Measurements from ENCODE around the gene FHL2.
"Not testable (repeated sequence)": the region's sequence is repeated elsewhere in the genome, so short reads cannot be mapped to it uniquely, and the experiment has no call there.

Gene FHL2, protein sequence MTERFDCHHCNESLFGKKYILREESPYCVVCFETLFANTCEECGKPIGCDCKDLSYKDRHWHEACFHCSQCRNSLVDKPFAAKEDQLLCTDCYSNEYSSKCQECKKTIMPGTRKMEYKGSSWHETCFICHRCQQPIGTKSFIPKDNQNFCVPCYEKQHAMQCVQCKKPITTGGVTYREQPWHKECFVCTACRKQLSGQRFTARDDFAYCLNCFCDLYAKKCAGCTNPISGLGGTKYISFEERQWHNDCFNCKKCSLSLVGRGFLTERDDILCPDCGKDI

DNA sequence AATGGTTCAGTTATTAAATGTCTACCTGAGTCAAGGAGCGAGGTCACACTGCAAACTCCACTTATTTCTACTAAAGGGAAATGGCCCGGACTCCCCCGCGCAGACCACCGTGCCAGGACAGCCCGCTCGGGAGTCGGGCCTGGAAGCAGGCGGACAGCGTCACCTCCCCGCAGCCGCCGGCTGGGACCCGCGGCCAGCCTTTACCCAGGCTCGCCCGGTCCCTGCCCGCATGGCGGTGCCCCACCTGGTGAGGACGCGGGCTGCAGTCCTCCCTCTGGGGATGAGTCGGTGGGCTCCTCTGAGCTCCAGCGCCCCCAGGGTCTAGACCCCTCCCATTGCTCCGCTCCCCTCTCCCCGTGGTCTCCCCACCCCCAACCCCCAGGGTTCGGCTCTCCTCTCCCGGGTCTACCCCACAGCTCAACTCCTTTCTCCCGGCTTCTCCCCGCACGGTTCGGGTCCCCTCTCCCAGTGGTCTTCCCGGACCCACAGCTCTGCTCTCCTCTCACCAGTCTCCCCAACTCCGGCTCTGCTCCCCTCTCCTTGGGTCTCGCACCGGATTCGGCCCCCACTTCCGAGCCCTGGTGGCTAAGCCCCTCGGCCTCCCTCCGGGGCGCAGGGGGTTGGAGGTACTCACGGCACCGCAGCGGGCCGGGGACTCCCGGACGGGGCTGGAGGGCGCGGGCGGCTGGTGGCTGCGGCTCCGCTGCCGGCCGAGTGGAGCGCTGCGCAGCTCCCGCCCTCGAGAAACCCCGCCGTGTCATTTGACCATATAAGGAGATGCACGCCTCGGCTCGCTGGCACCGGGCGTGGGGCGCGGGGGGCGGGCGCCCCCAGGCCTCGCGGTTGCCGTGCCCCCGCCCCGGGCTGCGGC lies at the start of gene FHL2:
Gene FHL2, minus strand, starts transcription at position 716 of the 871 bp plus-strand sequence. CDS start 12,535 bp downstream, outside the sequence.
- no peak for DNase-seq

DNA sequence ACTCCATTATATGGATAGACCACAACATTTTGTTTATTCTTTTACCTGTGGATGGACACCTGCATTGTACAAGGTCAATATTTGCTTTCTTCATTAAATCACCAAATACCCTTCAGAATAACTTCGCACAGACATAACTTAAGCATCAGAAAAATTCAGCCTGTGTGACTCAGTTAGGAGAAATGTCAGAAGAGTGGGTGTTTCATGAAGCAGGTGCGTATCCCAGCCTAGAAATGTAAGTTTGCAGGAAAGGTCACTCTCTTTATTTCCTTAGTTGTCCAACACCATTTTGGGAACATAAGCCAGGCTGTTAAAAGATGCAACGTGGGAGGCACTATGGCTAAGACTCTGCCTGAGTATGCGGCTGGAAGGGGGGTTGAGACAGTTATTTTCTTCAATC lies 48.6 kb upstream of the FHL2 start:
- no peak for DNase-seq

DNA sequence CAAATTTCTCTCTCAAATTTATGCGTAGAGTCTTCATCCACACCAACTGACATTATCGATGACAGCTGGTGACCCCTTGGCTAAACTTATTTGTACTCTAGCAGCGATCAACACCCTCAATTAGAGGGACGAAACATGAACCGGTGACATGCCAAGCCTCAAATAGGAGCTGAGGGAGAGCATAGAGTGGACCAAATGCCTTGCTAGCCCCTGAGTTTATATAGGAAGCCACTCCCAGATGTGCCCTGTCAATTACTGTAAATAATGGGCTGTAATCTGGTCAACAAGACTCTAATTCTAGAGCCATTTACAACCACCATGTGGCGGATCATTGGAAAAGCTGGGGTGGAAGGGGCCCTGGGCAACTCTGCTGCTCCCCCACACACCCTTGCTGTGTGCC lies 47.6 kb upstream of the FHL2 start:
- DNase-seq, result no peak

DNA sequence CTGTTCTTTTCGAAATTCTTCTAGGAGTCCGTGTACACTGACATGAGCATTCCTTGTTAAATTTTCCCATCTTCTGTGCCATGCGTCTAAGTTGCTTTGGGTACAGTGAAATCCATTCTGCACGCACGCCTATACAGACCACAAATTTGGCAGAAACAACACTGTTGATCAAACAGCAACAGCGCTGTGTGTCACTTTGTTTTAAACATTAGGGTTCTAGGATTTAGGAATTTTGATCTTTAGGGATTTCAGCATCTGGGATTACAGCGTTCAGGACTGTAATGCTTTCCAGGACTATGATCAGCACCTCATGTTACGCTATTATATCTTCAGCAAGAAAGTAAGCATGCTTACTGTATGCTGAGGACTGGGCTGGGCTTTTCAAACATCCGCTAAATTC lies 47.1 kb upstream of the FHL2 start:
- DNase-seq, result no peak

DNA sequence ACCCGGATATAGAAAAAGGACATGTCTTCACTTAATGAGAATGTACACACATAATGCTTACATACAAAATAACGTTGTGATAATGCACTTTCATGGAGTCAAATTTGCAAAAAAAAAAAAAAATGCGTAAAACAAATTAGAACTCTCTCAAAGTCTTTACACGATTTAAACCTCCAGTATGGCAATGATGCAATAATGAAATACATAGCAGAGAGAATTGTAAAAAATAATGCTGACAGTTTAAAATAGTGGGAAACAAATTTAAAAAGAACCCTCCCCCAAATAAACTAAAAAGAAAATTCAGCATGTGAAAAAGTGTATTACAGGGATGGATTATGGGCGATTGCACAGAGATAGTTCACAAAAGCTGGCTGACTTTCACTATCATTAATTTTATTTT lies 46.6 kb upstream of the FHL2 start:
- DNase-seq, result no peak

DNA sequence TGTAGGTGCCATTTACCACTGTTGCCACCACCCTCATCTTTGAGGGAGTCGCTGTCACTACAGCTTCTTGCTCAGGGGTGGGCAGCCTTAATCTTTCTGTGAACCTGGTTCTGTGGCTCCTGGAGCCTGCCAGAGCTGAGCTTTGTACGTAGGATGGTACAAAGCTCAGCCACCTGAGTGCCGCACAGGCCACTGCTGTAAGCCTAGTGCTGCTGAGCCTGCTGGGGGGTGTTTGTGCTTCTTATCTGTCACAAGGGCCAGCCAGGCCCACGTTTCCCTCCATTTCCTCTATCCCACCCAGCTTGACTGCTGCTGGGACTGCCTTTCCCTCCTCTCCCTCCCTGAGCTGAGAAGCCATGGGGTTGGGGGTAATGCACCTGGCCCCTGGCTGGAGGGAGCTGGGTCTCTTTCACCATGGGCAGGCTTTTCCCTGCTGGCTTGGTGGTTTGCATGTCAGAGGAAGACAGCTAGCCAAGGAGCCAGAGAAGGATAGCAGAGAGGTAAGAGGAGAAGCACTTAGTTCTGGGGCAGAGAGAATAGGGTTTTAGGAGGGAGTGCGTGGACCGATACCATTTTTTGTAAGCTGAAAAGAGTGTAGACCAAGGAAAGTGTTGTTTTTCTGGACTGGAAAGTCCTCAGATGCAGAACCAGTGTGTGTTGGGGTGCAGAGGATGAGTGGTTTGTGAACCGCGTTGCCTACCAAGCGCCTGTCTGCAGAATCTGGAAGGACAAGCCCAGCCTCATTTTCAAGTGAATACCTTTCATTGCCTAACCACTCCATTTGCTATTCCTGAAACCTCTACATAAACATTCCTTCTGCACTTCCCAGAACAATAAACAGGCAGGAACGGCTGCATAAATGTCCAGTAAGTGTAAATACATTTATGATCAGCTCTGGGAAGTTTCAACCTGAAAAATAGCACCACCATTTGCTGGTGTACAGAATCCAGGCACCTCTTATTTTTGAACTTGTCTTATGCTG lies 45.1 kb upstream of the FHL2 start:
- no peak for DNase-seq

DNA sequence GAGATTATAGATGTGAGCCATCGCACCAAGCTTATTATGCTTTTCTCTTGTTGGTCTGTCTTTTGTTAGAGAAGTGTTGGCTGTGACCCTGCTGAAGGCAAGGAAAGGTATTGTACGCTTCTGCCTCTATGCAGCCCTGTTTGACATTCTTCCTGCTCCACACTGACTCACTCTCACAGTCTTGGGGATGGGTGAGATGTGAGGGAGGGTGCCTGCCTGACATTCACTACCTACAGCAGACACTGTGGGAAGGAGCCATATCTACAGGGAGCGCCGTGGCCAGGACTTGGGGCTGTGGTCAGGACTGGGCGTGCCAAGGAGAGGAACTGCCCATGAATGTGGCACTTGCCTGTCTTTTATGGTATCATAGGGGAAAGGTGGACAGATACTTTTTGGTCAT lies 43.9 kb upstream of the FHL2 start:
- no peak for DNase-seq

DNA sequence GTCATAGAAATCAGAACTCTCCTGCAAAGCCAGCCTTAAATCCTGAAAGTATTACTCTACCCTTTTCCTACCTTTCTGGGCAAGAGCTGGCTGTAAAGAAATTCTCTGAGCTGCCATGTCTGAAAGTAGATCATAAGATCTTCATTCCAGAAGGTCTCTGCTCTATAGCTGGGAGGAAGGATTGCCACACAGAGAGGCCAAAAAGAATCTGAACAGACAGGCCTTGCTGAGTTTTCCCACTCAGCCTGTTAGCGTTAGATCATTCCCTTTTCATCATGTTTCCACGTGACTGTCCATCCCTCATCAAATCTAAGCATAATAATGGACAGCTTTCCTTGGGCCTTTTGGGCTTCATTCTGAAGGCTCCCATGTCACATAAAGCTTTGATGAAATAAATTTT lies 43.2 kb upstream of the FHL2 start:
- no peak for DNase-seq

DNA sequence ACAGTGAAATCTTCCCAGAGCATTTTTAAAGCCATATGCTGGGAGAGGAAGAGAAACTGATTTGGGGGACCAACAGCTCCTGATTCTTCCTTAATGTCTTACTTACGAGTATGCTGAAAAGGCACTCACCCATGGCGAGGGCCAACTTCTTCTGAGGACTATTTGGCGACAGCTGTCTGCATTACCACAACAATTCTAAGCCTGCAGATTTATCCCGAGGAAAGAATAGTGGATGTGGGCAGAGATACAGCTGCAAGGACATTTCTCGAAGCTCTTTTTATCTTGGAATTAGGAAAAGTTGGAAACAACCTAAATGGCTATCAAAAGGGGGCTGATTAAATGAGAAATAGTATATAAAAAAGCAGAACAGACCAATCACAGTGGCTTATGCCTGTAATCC lies 40.3 kb upstream of the FHL2 start:
- DNase-seq, result no peak

DNA sequence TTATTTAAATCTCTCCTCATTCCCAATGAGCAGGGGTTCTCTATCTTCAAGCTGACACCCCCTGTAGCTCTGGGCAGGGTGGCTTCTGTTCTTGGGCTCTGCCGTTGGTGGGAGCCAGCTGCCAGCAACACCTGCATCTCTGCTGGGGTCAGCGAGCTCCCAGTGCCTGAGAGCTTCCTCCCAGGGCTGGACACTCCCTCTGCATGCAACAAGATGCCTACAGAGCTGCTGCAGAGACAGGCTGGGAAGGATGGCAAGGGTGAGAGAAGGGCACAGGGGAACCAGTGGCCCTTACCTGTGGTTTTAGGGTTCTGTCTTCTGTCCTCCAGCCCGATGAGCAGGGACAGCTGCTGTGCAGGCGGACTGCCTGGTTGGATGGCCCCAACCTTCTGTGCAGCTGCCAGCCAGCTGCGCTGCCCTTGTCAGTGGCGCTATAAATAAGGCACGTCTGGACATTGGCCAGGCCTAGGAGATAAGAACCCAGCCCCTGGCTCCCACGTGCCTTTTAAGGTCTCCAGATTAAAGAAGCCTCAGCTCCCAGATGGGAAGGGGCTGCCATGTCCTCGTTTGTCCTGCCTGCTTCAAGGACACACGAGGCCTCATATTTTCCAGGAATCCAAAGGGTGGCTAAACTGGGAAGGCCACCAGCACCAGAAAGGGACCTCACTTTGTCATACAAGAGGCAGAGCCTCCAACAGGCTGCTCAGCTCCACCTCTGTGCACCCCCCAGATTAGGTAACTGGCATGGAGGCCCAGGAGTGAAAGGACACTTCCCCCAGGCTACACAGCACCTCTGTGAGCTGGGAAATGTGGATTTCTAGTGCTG lies 39.5 kb upstream of the FHL2 start:
- DNase-seq, result no peak

DNA sequence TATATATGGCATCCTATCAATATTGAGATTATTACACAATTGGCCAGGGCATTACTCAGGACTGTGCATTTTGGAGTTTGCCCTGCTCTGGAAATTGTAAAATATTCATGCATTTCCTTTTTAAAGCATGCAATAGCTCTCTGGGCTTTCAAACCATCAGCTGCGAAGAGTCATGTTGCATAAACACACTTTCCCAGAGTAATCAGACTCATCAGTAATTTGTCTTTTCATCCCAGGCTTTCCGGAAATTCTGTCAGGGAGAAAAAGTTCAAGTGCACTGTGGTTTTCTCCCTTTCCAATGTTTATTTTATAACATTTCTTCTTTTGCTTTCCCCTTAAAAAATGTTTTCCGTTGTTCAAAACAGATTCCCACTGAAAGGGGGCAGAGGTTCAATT lies 38.9 kb upstream of the FHL2 start:
- DNase-seq, result no peak

DNA sequence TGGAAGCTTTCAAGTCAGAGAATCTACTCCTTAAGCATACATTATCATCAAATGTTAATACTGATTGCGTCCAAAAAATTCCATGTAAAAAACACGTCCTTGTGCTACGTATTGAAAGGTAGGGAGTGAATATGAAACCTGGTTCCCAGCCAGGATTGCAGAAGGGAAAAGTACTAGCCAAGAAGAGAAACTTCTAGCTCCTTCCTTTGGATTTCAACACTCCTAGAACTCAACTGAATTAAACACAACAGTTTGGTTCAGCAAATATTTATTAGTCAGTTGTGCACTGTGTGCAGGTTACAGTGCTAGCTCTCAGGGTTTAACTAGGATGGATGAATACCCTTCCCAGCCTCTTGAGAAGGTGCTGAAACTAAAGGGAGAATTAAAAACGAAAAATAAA lies 33.9 kb upstream of the FHL2 start:
- no peak for DNase-seq

DNA sequence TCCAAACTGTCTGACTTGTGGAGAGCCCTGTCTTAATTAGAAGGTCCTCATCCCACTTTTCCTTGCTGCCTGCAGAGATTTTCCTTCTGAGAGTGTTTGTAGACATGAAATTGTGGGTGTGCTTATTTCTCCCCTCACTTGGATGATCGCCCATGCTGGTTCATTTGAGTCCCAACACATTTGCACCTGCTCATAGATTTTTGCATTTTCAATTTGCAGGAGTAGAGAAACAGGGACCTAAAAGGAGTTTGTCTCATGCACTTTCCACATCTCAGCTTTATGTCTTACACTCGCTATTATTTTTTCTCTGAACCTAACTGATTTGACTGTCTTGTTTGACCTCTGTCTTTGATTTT lies 33.2 kb upstream of the FHL2 start:
- DNase-seq, result no peak

DNA sequence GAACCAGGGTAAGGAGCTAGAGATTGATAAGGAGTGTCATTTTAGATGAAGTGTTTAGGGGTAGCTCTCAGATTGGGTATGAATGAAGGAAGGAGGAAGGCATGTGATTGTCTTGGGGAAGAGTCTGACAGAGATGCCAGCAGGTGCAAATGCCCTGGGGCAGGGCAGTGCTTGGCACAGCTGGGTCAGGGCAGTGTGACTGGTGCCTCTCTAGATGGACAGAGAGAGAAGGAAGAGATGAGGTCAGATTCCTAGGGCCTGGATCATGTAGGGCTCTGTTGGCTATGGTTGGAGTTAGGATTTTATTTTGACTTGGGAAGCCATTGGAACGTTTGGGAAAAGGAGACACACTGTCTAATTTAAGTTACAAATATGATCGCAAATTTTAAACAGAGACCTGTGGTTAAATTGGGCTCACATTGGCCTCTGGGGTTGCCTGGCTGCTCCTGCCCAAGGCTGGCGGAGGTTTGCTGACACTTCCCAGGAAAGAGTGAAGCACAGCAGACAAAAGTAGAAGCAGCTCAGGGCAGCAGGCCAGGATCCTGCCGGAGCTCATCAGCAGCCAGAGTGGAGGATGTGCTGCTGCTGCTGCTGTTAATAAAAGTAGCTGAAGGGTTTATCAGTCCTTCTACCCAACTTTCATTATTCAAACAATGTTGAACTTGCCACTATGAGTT lies 32.7 kb upstream of the FHL2 start:
- no peak for DNase-seq

DNA sequence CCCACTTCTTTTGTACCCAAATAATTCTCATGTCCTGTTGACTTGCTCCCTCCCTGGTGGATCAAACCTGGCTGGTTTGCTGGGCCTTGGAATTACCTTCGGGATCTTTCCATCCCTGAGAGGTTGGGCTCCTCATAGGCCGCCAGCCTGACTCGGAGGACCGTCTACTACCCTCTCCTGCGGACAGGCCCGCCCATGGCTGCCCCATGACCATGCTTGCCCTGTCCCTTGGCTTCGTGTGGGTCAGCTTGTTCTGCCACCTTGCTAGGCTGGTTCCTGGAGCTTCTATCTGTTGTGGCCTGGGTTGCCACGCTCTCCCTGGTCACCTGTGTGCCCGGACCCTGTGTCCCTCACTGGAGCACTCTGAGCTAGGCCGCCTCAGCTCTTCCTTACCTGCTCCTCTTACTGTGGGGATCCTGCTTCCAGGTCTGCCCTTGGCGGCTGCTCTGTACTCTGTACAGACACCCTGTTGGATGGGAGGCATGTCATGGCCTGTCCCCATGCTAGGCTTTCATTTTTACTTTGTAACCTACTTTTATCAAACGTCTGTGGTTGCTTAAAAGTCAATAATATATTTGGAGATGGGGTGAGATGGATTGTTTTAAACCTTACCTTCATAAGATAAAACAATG lies 29.7 kb upstream of the FHL2 start:
- DNase-seq, result no peak

DNA sequence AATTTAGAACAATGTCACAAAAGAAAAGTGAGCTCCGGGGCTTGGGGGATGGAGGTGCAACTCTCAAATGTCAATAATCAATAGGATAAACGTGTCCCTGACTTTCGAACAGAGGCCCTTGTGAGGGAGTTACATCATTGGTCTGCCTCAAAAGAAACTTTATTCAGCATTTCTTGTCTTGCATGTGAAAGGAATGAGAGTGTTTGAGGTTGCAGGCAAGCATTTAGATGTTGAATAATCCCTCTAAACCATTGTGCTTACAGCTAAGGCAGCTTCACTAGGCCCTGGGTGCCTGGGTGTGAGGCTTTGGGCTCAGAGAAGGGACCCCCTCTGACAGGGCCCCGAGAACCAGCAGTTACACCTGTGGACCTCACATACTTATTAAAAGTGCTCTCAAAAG lies 28.6 kb upstream of the FHL2 start:
- no peak for DNase-seq

DNA sequence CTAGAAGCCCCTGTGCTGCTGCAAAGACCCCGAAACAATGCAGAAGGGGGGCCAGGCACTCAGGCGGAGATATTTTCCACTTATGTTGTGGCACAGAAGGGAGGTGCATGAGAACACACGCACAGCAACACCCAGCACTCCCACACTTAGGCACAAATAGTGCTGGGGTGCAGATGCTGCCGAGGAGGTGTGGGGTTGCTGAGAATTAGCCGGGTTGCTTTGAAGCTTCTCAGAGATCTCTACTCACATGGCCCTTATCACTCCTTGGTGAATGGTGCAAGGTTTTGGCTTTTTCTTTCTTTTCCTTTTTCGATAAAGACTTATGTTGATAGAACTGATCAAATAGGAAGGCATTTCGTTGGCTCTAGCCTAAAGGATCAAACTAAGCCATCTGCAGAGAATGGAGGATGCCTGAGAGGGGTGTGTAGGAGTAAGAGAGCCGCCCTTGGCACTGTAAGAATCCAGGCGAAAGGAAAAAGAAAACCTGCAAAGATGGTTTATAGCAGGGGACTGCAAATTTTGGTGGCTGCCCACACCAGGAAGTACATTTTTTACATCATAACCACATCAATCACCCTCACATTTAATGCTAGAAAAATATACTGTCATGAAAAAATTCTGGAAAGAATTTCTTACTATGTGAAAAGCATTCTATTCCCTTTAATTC lies 27.9 kb upstream of the FHL2 start:
- DNase-seq, result no peak

DNA sequence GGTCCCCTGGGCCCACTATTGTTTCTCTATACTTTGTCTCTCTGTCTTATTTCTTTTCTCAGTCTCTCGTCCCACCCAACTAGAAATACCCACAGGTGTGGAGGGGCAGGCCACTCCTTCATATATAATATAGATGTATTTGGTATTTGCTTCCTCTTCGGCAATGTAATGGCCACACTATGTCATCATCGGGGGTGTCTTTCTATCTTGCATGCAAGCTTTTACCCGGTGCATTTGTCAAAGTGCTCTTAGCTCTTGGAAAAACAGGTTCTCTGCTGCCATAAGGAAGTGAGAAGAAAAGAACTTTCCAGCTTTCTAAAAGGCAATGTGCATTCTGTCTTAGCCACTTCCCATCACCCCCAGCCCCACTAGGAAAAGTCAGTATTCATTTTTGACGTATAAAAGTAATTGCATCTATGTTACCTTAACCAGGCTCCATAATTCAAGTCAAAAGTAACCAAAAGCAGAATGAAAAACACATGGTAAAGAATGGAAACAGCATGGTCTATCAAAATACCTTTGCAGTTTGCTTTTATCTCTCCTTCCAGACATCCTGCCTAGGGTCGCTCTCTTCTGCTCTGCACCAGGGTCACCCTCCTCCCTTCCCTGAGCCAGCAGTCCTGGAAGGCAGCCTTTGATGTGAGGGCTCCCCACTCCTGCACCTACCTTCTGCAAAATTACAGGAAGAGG lies 27.2 kb upstream of the FHL2 start:
- no peak for DNase-seq

DNA sequence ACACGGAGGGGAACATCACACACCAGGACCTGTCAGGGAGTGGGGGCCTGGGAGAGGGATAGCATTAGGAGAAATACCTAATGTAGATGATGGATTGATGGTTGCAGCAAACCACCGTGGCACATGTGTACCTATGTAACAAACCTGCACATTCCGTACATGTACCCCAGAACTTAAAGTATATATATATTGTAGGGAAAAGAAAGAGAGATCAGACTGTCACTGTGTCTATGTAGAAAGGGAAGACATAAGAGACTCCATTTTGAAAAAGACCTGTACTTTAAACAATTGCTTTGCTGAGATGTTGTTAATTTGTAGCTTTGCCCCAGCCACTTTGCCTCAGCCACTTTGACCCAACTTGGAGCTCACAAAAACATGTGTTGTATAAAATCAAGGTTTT lies 26.0 kb upstream of the FHL2 start:
- not testable (repeated sequence) for DNase-seq

DNA sequence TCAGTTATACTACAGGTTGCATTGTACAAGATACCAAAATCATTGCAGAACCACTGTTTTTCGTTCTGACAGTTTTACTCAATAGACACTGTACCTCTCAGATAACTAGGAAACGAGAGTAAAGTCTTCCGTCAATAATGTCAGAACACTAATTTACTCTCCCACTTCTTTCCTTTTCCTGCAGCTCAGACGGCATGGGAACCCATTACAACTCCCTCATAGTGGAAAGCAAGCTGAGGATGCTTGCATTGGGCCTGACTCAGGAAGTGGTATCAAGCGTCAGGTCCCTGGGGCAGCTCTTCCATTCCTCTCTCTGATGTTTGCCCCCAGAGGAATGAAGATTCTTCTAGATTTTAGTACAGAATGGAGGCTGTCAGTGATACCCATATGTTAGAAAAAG lies 23.9 kb upstream of the FHL2 start:
- DNase-seq, result no peak
